Right atrium auricular region (tissue), 2 donors: ENCODE data around the gene GAR1. TPM values are rescaled to one million over a fixed set of nuclear protein-coding genes. Genes with fewer than 3 reads are reported as not detected.
A peak's percentile ranks its signal among the peaks of the same experiment; 100 is the strongest.
"Not testable (repeated sequence)": the region's sequence is repeated elsewhere in the genome, so short reads cannot be mapped to it uniquely, and the experiment has no call there.

Source experiments
- DNase-seq: peaks from one replicate; pipeline ENCODE4 v3.0.0-alpha.2; 2019; ENCODE audit warnings: low spot score
- H3K27ac ChIP-seq, 2 donors: fragments of 200-600 bp; sonication (generic); 1 replicate in 1 of 2; 2 replicates in 1 of 2; pipeline ENCODE4 v1.5.1; 2016 to 2019
- H3K27me3 ChIP-seq, 2 donors: fragments of 200-600 bp; sonication (generic); one replicate each; pipeline versions ENCODE4 v1.5.1 to v1.6.0; 2017 to 2019
- H3K36me3 ChIP-seq: fragments of 200-600 bp; sonication (generic); one replicate; pipeline ENCODE4 v1.5.1; 2016
- H3K4me1 ChIP-seq, 2 donors: fragments of 200-600 bp; sonication (generic); one replicate each; pipeline versions ENCODE4 v1.5.1 to v1.6.0; 2017 to 2019
- H3K4me3 ChIP-seq, 2 donors: fragments of 200-600 bp; sonication (generic); 1 replicate in 1 of 2; 2 replicates in 1 of 2; pipeline ENCODE4 v1.5.1; 2017 to 2019; ENCODE audit warnings: mild to moderate bottlenecking in 1 of 2, moderate library complexity in 1 of 2
- H3K9me3 ChIP-seq, 2 donors: fragments of 200-600 bp; sonication (generic); one replicate each; pipeline ENCODE4 v1.5.1; 2019
- CTCF ChIP-seq, 2 donors: fragments of 200-600 bp; sonication (generic); IDR thresholded peaks; one replicate each; pipeline ENCODE4 v1.5.1; 2019; ENCODE audit warnings: antibody characterized with exemption in 2 of 2
- total RNA-seq, 2 donors: library from RNA; depleted of rRNA; stranded (reverse); fragments of >200 nt; gene quantifications; one replicate each; pipeline ENCODE4 v1.1.0, GENCODE V29; 2016

The GAR1 gene
- 1 to 10 TPM; 2.7 to 6.2 TPM for total RNA-seq

- Histone ChIP-seq H3K36me3 (peaks cover 13% of the 10 kb centered on the region), H3K27ac (peak within 1 kb of the TSS; percentile 84 to 86), H3K4me3 (peak within 1 kb of the TSS; percentile 75 to 84), H3K9me3 (no peaks in the 10 kb centered on the region), H3K27me3 (no peaks in the 10 kb centered on the region), H3K4me1 (peaks cover 0 to 14% of the 10 kb centered on the region in 2 donors)
- peak in 1 of 2 donors; percentile 5 for TF ChIP-seq CTCF (IDR thresholded peaks at IDR 0.05)
- peak; percentile 94 for DNase-seq
These were observed at the start of gene GAR1 for GRCh38 chr4:109815151-109816081. GAR1 (plus strand) TSS chr4:109815762; CDS start chr4:109816165, 403 bp downstream.

GRCh38 chr4:109782092-109782491, 33.5 kb upstream of the GAR1 start:
- not testable (repeated sequence) for H3K9me3 ChIP-seq, H3K27ac ChIP-seq, H3K4me1 ChIP-seq, H3K4me3 ChIP-seq, H3K36me3 ChIP-seq, DNase-seq, H3K27me3 ChIP-seq

GRCh38 chr4:109786846-109787245, 28.7 kb upstream of the GAR1 start:
- H3K9me3 ChIP-seq, result no peaks in the 10 kb centered on the region
- no peaks in the 10 kb centered on the region for H3K4me1 ChIP-seq
- no peak overlapping the region for H3K4me3 ChIP-seq
- TF ChIP-seq CTCF (IDR thresholded peaks at IDR 0.05), result no peak
- no peaks in the 10 kb centered on the region for H3K36me3 ChIP-seq
- H3K27me3 ChIP-seq, result no peaks in the 10 kb centered on the region
- DNase-seq, result no peak
- H3K27ac ChIP-seq, result no peak overlapping the region

GRCh38 chr4:109787807-109788206, 27.8 kb upstream of the GAR1 start:
- Histone ChIP-seq H3K27me3 (no peaks in the 10 kb centered on the region), H3K4me3 (no peak overlapping the region), H3K27ac (no peak overlapping the region), H3K9me3 (no peaks in the 10 kb centered on the region), H3K36me3 (no peaks in the 10 kb centered on the region), H3K4me1 (no peaks in the 10 kb centered on the region)
- DNase-seq, result no peak
- no peak for TF ChIP-seq CTCF (IDR thresholded peaks at IDR 0.05)

GRCh38 chr4:109795059-109795458, 20.5 kb upstream of the GAR1 start:
- H3K4me1 ChIP-seq, result no peaks in the 10 kb centered on the region
- no peaks in the 10 kb centered on the region for H3K36me3 ChIP-seq
- H3K9me3 ChIP-seq, result peaks cover 0 to 21% of the 10 kb centered on the region in 2 donors
- no peak for DNase-seq
- H3K27ac ChIP-seq, result no peak overlapping the region
- H3K4me3 ChIP-seq, result no peak overlapping the region
- no peak for TF ChIP-seq CTCF (IDR thresholded peaks at IDR 0.05)
- H3K27me3 ChIP-seq, result no peaks in the 10 kb centered on the region

GRCh38 chr4:109798866-109799265, 16.7 kb upstream of the GAR1 start:
- no peaks in the 10 kb centered on the region for H3K4me1 ChIP-seq

More at GRCh38 chr4:109798866-109799265, 16.7 kb upstream of the GAR1 start:
- no peak overlapping the region for H3K27ac ChIP-seq
- no peak overlapping the region for H3K4me3 ChIP-seq
- no peaks in the 10 kb centered on the region for H3K36me3 ChIP-seq
- peaks cover 0 to 14% of the 10 kb centered on the region in 2 donors for H3K9me3 ChIP-seq
- TF ChIP-seq CTCF (IDR thresholded peaks at IDR 0.05), result no peak
- DNase-seq, result no peak
- H3K27me3 ChIP-seq, result no peaks in the 10 kb centered on the region
